Measurements from ENCODE around the gene CIAO1.

DNA sequence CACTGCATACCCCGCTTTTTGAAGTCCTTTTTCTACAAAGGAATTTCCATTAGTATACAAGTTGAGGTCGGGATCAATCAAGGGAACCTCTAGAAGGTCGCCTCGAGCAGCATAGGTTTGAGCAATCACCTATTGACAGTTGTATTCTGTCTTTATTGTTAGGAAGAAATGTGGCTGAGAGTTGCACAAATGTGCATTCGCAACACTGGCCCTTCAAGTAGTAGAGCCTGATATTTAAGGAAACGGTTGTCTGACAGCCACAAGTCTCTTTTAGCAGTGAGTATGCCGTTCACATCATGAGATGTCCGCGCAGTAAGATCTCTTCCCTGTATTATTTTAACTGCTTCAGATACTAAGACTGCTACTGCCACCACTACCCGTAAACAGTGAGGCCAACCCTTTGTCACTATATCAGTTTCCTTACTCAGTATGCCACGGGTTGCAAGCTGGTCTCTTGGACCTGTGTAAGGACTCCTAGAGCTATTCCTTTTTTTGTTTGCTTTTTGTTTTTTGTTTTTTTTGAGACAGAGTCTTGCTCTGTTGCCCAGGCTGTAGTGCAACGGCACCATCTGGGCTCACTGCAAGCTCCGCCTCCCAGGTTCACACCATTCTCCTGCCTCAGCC is 47.4 kb upstream of the CIAO1 start:
- TF ChIP-seq POLR2A (IDR thresholded peaks at IDR 0.05; ENCODE audit: low read depth, low read length), result no peak
- no peak for TF ChIP-seq PAX5 (IDR thresholded peaks at IDR 0.05; ENCODE audit: insufficient read depth, low read length, severe bottlenecking)
- TF ChIP-seq POLR2AphosphoS5 (IDR thresholded peaks at IDR 0.05; ENCODE audit: low read depth, low read length), result no peak
- TF ChIP-seq TAF1 (IDR thresholded peaks at IDR 0.05; ENCODE audit: low read depth, low read length), result no peak
- TF ChIP-seq SPI1 (IDR thresholded peaks at IDR 0.05; ENCODE audit: low read depth, low read length), result no peak
